Body of pancreas (tissue), 4 donors: Measurements from ENCODE around the gene CEP72. TPM values are rescaled to one million over a fixed set of nuclear protein-coding genes. Genes with fewer than 3 reads are reported as not detected.

Experiments used
- ATAC-seq: fragments of 150-250 bp; one replicate; pipeline ENCODE4 v1.9.1; 2016
- DNase-seq, 4 donors: peaks; one replicate each; pipeline ENCODE4 v3.0.0-alpha.2; 2019
- H3K27ac ChIP-seq, 4 donors: fragments of 200-600 bp; sonication (generic); 1 replicate in 3 of 4; 2 replicates in 1 of 4; pipeline versions ENCODE4 v1.5.1 to v1.6.1; 2016 to 2019; ENCODE audit warnings: mild to moderate bottlenecking in 1 of 4, mixed read lengths in 1 of 4, moderate library complexity in 1 of 4
- H3K27me3 ChIP-seq, 2 donors: fragments of 200-600 bp; sonication (generic); one replicate each; pipeline ENCODE4 v1.6.0; 2016; ENCODE audit warnings: mild to moderate bottlenecking in 1 of 2
- H3K36me3 ChIP-seq, 2 donors: fragments of 200-600 bp; sonication (generic); replicated peaks in 1 of 2; 2 replicates each; pipeline ENCODE4 v1.5.1; 2016; ENCODE audit warnings: low read depth in 2 of 2; ENCODE audit not compliant: insufficient read depth in 1 of 2
- H3K4me1 ChIP-seq: fragments of 200-600 bp; sonication (generic); one replicate; pipeline ENCODE4 v1.6.0; 2016
- H3K4me3 ChIP-seq, 2 donors: fragments of 200-600 bp; sonication (generic); 1 replicate in 1 of 2; 2 replicates in 1 of 2; pipeline ENCODE4 v1.5.1; 2016 to 2019
- H3K9me3 ChIP-seq, 3 donors: fragments of 200-600 bp; sonication (generic); 1 replicate in 2 of 3; 2 replicates in 1 of 3; pipeline ENCODE4 v1.5.1; 2016
- POLR2A ChIP-seq, 3 donors: fragments of 450-650 bp; IDR thresholded peaks; one replicate each; pipeline ENCODE4 v1.6.1; 2016; ENCODE audit warnings: antibody characterized with exemption in 3 of 3, mild to moderate bottlenecking in 2 of 3
- WGBS, 2 donors: methylation state at CpG; one replicate each; pipeline ENCODE4 v1.1.5; 2017; 5-methylcytosine and 5-hydroxymethylcytosine counted together
- intact Hi-C: fragments of 100-400 bp; cut with DNase I; formaldehyde crosslinking; loops from one replicate; pipeline ENCODE4 v1.15.1; 2023
- total RNA-seq, 2 donors: library from RNA; depleted of rRNA; stranded (reverse); fragments of >200 nt; gene quantifications; one replicate each; pipeline ENCODE4 v1.1.0, GENCODE V29; 2016
- TF ChIP-seq, protein P1 (sequence below), 7 experiments: fragments of 450-650 bp in 4 of 7; fragments of 200-600 bp in 3 of 7; sonication (generic) in 3 of 7; IDR thresholded peaks; one replicate each; pipeline ENCODE4 v1.5.1; 2016 to 2019; ENCODE audit warnings: antibody characterized with exemption in 7 of 7

CEP72 gene
- total RNA-seq, 2 donors from 2014 or later, result 1.3 to 7.8 TPM

- intact Hi-C loops, result no loop called here
- H3K9me3 ChIP-seq, result no peaks in the 10 kb centered on the region
- 90 to 94% methylated on average over 4 to 9 of the region's 9 CpGs for WGBS, 2 donors
Observed at GRCh38 chr5:610011-610743, 2.0 kb upstream of the CEP72 start.

GRCh38 chr5:610744-611730 lies 1.1 kb upstream of the CEP72 start:
- intact Hi-C loops, result no loop called here
- H3K9me3 ChIP-seq, result no peaks in the 10 kb centered on the region
- DNase-seq (no peak), ATAC-seq (no peak)
- no peaks in the 10 kb centered on the region for H3K27me3 ChIP-seq
- peak overlapping the region in 1 of 4 donors; percentile 46 for H3K27ac ChIP-seq
- 31 to 45% methylated on average over 11 of the region's 11 CpGs for WGBS, 2 donors
- no peak for TF ChIP-seq POLR2A (IDR thresholded peaks at IDR 0.05)
- peaks cover 14% of the 10 kb centered on the region for H3K4me1 ChIP-seq
- peak overlapping the region; percentile 58 to 76 for H3K4me3 ChIP-seq
- no peaks in the 10 kb centered on the region for H3K36me3 ChIP-seq

More at GRCh38 chr5:610011-610743, 2.0 kb upstream of the CEP72 start:
- no peak for ATAC-seq
- no peaks in the 10 kb centered on the region for H3K36me3 ChIP-seq
- no peak overlapping the region for H3K27ac ChIP-seq
- peak in 1 of 4 donors; percentile 2 for DNase-seq
- no peak overlapping the region for H3K4me3 ChIP-seq
- peaks cover 14% of the 10 kb centered on the region for H3K4me1 ChIP-seq
- no peaks in the 10 kb centered on the region for H3K27me3 ChIP-seq
- TF ChIP-seq POLR2A (IDR thresholded peaks at IDR 0.05), result no peak
- TF ChIP-seq, protein P1, sequence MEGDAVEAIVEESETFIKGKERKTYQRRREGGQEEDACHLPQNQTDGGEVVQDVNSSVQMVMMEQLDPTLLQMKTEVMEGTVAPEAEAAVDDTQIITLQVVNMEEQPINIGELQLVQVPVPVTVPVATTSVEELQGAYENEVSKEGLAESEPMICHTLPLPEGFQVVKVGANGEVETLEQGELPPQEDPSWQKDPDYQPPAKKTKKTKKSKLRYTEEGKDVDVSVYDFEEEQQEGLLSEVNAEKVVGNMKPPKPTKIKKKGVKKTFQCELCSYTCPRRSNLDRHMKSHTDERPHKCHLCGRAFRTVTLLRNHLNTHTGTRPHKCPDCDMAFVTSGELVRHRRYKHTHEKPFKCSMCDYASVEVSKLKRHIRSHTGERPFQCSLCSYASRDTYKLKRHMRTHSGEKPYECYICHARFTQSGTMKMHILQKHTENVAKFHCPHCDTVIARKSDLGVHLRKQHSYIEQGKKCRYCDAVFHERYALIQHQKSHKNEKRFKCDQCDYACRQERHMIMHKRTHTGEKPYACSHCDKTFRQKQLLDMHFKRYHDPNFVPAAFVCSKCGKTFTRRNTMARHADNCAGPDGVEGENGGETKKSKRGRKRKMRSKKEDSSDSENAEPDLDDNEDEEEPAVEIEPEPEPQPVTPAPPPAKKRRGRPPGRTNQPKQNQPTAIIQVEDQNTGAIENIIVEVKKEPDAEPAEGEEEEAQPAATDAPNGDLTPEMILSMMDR (IDR thresholded peaks at IDR 0.05), result no peak

GRCh38 chr5:612498-613424 lies 621 bp downstream of the CEP72 start:
- DNase-seq (peak in 3 of 4 donors; percentile 16 to 36 (median 35)), ATAC-seq (peak; percentile 21)
- Histone ChIP-seq H3K9me3 (no peaks in the 10 kb centered on the region), H3K27ac (peak overlapping the region in 2 of 4 donors; percentile 47 to 65), H3K4me3 (peak overlapping the region; percentile 58 to 76), H3K4me1 (peaks cover 14% of the 10 kb centered on the region), H3K27me3 (no peaks in the 10 kb centered on the region), H3K36me3 (no peaks in the 10 kb centered on the region)
- TF ChIP-seq, protein P1 (IDR thresholded peaks at IDR 0.05), result no peak
- no peak for TF ChIP-seq POLR2A (IDR thresholded peaks at IDR 0.05)
- 12 to 50% methylated on average over 8 to 47 of the region's 49 CpGs for WGBS, 2 donors
- intact Hi-C loops, result no loop called here

DNA sequence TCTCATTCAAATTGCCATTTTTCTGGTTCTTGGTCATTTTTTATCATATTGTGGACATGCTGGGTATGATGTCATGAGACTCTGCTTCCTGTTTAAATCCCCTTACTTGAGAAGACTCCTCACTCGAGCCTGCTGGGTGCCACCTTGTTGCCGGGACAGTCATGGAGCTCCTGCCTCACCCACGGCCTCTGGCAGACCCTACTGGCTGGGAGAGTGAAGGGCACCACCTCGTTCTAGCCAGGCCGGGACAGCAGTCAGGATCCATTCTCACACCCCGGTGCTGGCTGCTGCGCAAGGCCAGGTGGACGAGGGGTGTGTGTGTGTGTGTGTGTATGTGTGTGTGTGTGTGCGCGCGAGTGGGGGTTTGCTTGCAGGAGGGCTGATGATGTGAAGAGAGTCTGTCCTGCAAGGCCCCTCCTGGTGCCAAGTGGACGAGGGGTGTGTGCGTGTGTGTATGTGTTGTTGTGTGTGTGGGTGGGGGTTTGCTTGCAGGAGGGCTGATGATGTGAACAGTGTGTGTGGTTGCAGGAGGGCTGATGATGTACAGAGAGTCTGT lies 4.4 kb downstream of the CEP72 start:
- Histone ChIP-seq H3K27me3 (no peaks in the 10 kb centered on the region), H3K27ac (no peak overlapping the region), H3K4me3 (no peak overlapping the region), H3K9me3 (no peaks in the 10 kb centered on the region), H3K4me1 (peaks cover 8% of the 10 kb centered on the region), H3K36me3 (peaks cover 0 to 10% of the 10 kb centered on the region in 2 donors)
- TF ChIP-seq POLR2A (IDR thresholded peaks at IDR 0.05), result no peak
- TF ChIP-seq, protein P1 (IDR thresholded peaks at IDR 0.05), result peak in 1 of 7 experiments; percentile 22
- WGBS, 2 donors, result 73 to 87% methylated on average over 7 to 13 of the region's 13 CpGs
- DNase-seq, result peak in 3 of 4 donors; percentile 4 to 21 (median 10)
- intact Hi-C loops, result no loop called here
- no peak for ATAC-seq
